Sigmoid colon (tissue), 7 donors: ENCODE measurements around the gene AGA. TPM values are rescaled to one million over a fixed set of nuclear protein-coding genes. Genes with fewer than 3 reads are reported as not detected.

ENCODE experiments used
- DNase-seq: peaks from one replicate; pipeline ENCODE4 v3.0.0-alpha.2; 2019
- H3K27ac ChIP-seq, 4 donors: fragments of 200-600 bp; sonication (generic); one replicate each; pipeline ENCODE4 v1.5.1; 2016 to 2019; ENCODE audit warnings: mild to moderate bottlenecking in 1 of 4
- H3K27me3 ChIP-seq, 3 donors: fragments of 200-600 bp; sonication (generic); one replicate each; pipeline ENCODE4 v1.5.1; 2019; ENCODE audit warnings: mild to moderate bottlenecking in 1 of 3
- H3K36me3 ChIP-seq, 4 donors: fragments of 200-600 bp; sonication (generic); one replicate each; pipeline ENCODE4 v1.5.1; 2016 to 2019
- H3K4me1 ChIP-seq, 4 donors: fragments of 200-600 bp; sonication (generic); one replicate each; pipeline ENCODE4 v1.5.1; 2017 to 2019
- H3K4me3 ChIP-seq, 4 donors: fragments of 200-600 bp; sonication (generic); one replicate each; pipeline ENCODE4 v1.5.1; 2017 to 2019; ENCODE audit warnings: mild to moderate bottlenecking in 2 of 4, moderate library complexity in 1 of 4
- H3K9me3 ChIP-seq, 4 donors: fragments of 200-600 bp in 3 of 4; sonication (generic) in 3 of 4; one replicate each; pipeline versions ENCODE4 v1.5.1 to v1.6.1; 2013 to 2019
- CTCF ChIP-seq, 4 experiments: fragments of 450-650 bp in 3 of 4; fragments of 200-600 bp in 1 of 4; IDR thresholded peaks; one replicate each; pipeline ENCODE4 v1.5.1; 2016 to 2019; ENCODE audit warnings: antibody characterized with exemption in 4 of 4, mild to moderate bottlenecking in 3 of 4, moderate library complexity in 2 of 4
- EP300 ChIP-seq, 4 donors: sonication (generic); formaldehyde crosslinking; IDR thresholded peaks; one replicate each; pipeline ENCODE4 v1.6.1; 2017; ENCODE audit warnings: antibody characterized with exemption in 4 of 4
- POLR2A ChIP-seq, 2 donors: fragments of 450-650 bp; IDR thresholded peaks; one replicate each; pipeline ENCODE4 v1.6.1; 2016; ENCODE audit warnings: antibody characterized with exemption in 2 of 2, mild to moderate bottlenecking in 2 of 2, moderate library complexity in 2 of 2
- POLR2AphosphoS5 ChIP-seq, 4 donors: sonication (generic); formaldehyde crosslinking; IDR thresholded peaks; one replicate each; pipeline ENCODE4 v1.6.1; 2017; ENCODE audit warnings: antibody characterized with exemption in 4 of 4
- WGBS, 2 donors: extraction: QIAGEN DNeasy Blood & Tissue Kit; methylation state at CpG; one replicate each; pipeline ENCODE4 v1.1.7; 2013; 5-methylcytosine and 5-hydroxymethylcytosine counted together
- intact Hi-C: fragments of 100-400 bp; cut with DNase I; formaldehyde crosslinking; loops from one replicate; pipeline ENCODE4 v1.15.1; 2023
- polyA plus RNA-seq, 3 donors: library from polyadenylated mRNA; stranded (reverse); fragments of 200-250 nt; gene quantifications; one replicate each; pipeline ENCODE4 v1.2.3, GENCODE V29; 2013
- total RNA-seq, 4 donors: library from RNA; depleted of rRNA; stranded (reverse); fragments of >200 nt; gene quantifications; one replicate each; pipeline ENCODE4 v1.1.0, GENCODE V29; 2016
- donor health status: healthy with polysubstance abuse.
- donor health status: Bipolar disorder and iron deficiency.
- donor health status: healthy.

The AGA gene
- total and polyA plus RNA-seq, 7 donors: 7.2 to 24.9 (median 13.9) TPM

GRCh38 chr4:177450426-177451107 is 8.3 kb upstream of the AGA start:
- Histone ChIP-seq H3K4me1 (no peaks in the 10 kb centered on the region), H3K27ac (no peak overlapping the region), H3K4me3 (no peak overlapping the region), H3K36me3 (no peaks in the 10 kb centered on the region), H3K27me3 (no peaks in the 10 kb centered on the region), H3K9me3 (no peaks in the 10 kb centered on the region)
- TF ChIP-seq POLR2AphosphoS5 (IDR thresholded peaks at IDR 0.05): no peak
- no peak for TF ChIP-seq POLR2A (IDR thresholded peaks at IDR 0.05)
- no peak for TF ChIP-seq EP300 (IDR thresholded peaks at IDR 0.05)
- no peak for TF ChIP-seq CTCF (IDR thresholded peaks at IDR 0.05)
- intact Hi-C loops: no loop called here
- 92 to 93% methylated on average over 4 of the region's 4 CpGs for WGBS, 2 donors
- DNase-seq: no peak

DNA sequence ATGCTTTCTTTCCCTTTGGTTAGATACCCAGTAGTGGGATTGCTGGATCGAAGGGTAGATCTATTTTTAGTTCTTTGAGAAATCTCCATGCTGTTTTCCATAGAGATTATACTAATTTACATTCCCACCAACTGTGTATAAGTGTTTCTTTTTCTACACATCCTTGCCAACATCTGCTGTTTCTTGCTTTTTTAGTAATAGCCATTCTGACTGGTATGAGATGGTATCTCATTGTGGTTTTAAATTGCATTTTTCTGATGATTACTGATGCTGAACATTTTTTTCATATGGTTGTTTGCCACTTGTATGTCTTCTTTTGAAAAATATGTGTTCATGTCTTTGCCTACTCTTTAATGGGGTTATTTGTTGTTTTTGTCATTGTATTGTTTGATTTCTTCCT is 6.6 kb upstream of the AGA start:
- intact Hi-C loops: no loop called here
- no peak for DNase-seq
- Histone ChIP-seq H3K4me1 (no peaks in the 10 kb centered on the region), H3K27me3 (no peaks in the 10 kb centered on the region), H3K4me3 (no peak overlapping the region), H3K36me3 (no peaks in the 10 kb centered on the region), H3K9me3 (no peaks in the 10 kb centered on the region), H3K27ac (no peak overlapping the region)
- 80 to 93% methylated on average over 1 of the region's 1 CpG for WGBS, 2 donors
- TF ChIP-seq EP300 (IDR thresholded peaks at IDR 0.05): no peak
- no peak for TF ChIP-seq POLR2A (IDR thresholded peaks at IDR 0.05)
- no peak for TF ChIP-seq POLR2AphosphoS5 (IDR thresholded peaks at IDR 0.05)
- no peak for TF ChIP-seq CTCF (IDR thresholded peaks at IDR 0.05)

- no peaks in the 10 kb centered on the region for H3K9me3 ChIP-seq
- no peaks in the 10 kb centered on the region for H3K27me3 ChIP-seq
- no peaks in the 10 kb centered on the region for H3K36me3 ChIP-seq
- TF ChIP-seq EP300 (IDR thresholded peaks at IDR 0.05) (no peak), CTCF (IDR thresholded peaks at IDR 0.05) (no peak), POLR2A (IDR thresholded peaks at IDR 0.05) (no peak), POLR2AphosphoS5 (IDR thresholded peaks at IDR 0.05) (no peak)
- WGBS, 2 donors: 74 to 84% methylated on average over 1 of the region's 1 CpG
- H3K4me1 ChIP-seq: peaks cover 0 to 7% (median 3%) of the 10 kb centered on the region in 4 donors
- H3K4me3 ChIP-seq: no peak overlapping the region
- no peak for DNase-seq
- intact Hi-C loops: no loop called here
- H3K27ac ChIP-seq: no peak overlapping the region
Measured at GRCh38 chr4:177447417-177448004, 5.3 kb upstream of the AGA start.

DNA sequence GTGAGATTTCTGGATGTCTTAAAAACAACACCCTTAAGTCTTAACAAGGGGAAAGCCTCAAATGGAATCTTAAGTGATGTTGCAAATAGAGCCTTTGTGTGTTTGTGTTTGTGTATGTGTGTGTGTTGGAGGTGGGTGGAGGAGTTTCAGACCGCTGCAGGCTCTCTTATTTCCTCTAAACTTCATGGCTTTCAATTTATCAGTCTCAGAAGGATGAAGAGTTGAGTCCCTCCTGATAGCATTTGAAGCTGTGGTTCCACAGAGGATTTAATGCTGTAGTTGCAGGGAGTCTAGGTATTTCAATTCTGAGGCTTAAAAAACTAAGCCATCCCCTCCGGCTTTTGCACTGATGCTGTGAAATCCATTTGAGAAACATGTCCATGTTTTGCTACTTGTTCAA is 4.3 kb upstream of the AGA start:
- 87 to 88% methylated on average over 2 of the region's 2 CpGs for WGBS, 2 donors
- Histone ChIP-seq H3K27me3 (no peaks in the 10 kb centered on the region), H3K9me3 (no peaks in the 10 kb centered on the region), H3K4me1 (peaks cover 0 to 9% (median 5%) of the 10 kb centered on the region in 4 donors), H3K4me3 (no peak overlapping the region), H3K27ac (no peak overlapping the region), H3K36me3 (no peaks in the 10 kb centered on the region)
- DNase-seq: no peak
- intact Hi-C loops: no loop called here
- TF ChIP-seq EP300 (IDR thresholded peaks at IDR 0.05): no peak
- TF ChIP-seq POLR2A (IDR thresholded peaks at IDR 0.05): no peak
- TF ChIP-seq POLR2AphosphoS5 (IDR thresholded peaks at IDR 0.05): no peak
- TF ChIP-seq CTCF (IDR thresholded peaks at IDR 0.05): no peak
